H4 (cell line): ENCODE measurements around the gene ATP2B2. TPM values are rescaled to one million over a fixed set of nuclear protein-coding genes. Genes with fewer than 3 reads are reported as not detected.

Experiments
- DNase-seq: peaks from one replicate; pipeline ENCODE4 v3.0.0-alpha.2; 2015; ENCODE audit warnings: low spot score
- total RNA-seq: library from RNA; depleted of rRNA; stranded (reverse); fragments of >200 nt; shearing (Covaris generic); gene quantifications from 2 replicates; pipeline ENCODE4 v1.2.3, GENCODE V29; 2014

The ATP2B2 gene
- total RNA-seq, 1 experiment from 2014 or later: 0.12 TPM

- no peak for DNase-seq
These were observed 73.1 kb downstream of the ATP2B2 start for GRCh38 chr3:10432156-10432845.

DNA sequence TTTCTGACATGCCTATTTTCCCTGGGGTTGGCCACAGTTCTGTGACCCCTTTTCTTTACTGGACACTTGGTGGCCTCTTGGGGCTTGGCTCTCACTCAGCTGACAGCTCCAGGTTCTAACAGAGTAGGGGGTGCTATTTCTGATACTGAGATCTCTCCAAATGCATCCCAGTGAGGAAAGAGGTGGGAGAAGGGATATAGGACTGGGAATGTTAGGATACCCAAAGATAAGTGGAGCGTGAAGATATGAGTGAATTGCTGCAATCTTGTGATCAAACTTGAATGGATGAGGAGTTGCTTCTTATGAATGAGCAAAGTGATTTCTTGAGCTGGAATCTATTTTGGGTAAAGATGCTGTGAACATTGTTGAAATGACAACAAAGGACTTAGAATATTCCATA, 74.6 kb downstream of the ATP2B2 start:
- no peak for DNase-seq

DNA sequence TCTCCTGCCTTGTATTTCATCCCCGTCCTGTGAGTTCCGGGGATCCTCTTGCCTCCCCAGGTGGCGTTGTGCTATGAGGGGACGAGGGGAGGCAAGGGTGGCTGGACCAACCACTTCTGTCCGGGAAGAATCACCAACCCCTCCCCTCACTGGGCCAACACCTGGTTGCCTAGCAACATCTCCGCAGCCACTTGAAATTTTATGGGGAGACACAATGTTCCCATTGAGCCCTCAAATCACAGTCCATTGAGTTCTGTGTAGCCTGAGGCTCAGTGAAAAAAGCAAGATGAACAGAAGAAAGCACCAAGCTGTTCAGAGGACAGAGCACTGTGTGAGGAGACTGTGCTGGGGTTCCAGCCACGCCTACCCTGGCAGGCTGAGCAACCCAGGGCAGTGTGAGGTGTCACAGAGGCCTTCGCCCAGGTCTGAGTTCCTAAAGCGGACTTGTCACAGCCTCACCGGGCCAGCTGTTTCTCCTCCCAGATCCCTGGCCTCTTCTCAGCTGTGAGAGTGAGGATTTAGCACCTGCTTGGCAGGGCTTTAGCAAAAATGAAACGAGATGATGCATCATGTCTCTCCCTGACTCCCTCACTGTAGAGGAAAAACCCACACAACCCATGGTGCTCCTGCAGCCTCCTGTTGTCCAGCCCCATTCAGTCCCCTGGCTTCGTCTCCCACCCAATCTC, 76.8 kb downstream of the ATP2B2 start:
- DNase-seq: no peak

DNA sequence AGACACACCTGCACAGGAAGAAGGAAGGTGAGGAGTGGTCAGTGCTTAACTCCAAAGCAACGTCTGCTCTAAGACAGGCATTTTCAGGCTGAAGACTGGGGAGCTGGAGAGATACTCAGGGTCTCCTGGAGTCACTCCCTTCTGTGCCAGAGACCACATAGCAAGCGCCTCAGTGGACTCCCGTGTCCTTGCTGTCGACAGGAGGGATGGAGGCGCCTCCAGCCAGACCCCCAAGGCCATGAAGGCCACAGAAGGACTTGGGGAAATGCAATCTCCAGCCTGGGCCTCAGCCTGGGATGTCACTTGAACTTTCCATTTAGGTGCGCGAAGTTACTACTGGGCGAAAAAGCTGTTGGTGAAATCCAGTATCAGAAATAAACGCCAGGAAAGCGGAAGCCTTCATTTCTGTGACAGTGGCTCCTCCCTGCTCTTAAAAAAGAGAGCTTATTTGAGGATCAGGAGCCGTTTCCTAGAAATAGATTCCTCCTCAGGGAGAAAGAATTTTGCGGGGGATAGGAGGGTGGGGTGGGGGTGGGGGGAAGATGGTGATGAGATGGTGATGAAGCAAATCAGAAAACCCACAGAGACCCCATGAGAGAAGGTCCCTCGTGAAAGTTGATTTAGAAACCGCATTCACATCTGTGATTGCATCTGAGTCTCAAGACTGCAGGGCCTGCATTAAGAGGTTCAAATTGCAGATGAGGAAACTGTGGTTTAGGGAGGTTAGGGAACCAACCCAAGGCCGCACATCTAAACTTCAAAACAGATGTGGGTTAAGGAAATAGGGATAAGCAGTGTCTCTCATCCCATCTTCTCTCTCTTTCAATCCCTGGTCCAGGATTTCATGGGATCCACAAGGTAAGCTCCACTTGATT, 78.8 kb downstream of the ATP2B2 start:
- DNase-seq: no peak

DNA sequence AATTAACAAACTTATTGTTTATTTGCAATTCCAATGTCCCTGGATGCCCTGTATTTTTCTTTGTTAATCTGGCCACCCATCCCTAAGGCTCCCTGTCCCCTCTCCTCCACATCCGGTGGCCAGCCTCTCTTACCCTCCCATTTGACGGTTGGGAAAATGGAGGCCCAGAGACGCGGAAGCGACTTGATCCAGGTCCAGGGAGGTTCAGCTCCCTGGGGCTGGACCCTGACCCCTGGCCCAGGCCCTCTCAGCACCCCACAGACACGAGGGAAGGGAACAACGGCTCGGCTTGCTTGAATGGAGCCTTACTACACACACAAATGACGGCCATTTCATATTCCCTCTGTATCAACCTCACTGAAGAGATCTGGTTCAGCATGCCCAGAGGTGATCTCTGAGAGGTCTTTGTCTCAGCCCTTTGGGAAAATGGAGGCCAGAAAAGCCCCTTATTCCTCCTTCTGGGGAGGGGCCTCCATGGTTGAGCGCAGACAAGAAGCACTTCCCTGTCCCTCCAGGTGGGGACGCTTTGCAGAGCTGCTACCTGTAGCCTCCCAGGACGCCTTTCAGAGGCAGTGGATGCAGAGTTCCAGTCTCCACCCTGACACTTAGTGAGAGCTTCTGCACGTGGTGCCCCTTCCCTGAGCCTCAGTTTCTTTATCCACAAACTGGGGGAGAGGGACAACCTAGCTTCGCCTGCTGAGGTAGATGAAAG, 82.1 kb downstream of the ATP2B2 start:
- DNase-seq: no peak

- no peak for DNase-seq
These were observed 83.4 kb downstream of the ATP2B2 start for GRCh38 chr3:10421996-10422395.

- DNase-seq: no peak
These were observed 84.5 kb downstream of the ATP2B2 start for GRCh38 chr3:10420745-10421475.

DNA sequence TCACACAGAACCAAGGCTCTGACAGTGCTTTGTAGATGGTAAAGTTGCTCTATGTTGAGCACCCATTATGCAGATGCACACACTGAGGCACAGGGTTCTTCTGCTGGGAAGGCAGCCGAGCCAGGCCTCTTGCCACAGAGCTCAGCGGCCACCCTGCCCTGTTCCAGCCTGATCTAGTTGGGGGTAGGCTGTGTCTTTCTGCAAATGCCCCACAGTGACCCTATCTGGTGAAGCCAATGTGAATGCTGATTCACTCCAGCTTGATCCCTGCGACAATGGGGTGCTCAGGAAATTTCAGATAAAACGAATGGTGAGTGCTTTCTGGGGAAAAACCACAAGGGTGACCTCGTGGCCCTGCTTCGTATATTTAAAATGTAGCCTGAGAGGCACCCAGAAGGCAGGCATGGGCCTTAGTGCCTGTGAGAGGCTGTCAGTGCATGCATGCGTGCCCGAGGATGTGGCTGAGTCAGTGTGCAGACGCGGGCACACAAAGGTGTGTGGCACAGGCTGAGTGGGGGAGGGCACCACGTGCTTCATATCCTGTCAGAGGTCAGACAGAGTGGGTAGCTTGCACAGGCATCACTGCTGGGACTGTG, 85.7 kb downstream of the ATP2B2 start:
- peak; percentile 59 for DNase-seq

DNA sequence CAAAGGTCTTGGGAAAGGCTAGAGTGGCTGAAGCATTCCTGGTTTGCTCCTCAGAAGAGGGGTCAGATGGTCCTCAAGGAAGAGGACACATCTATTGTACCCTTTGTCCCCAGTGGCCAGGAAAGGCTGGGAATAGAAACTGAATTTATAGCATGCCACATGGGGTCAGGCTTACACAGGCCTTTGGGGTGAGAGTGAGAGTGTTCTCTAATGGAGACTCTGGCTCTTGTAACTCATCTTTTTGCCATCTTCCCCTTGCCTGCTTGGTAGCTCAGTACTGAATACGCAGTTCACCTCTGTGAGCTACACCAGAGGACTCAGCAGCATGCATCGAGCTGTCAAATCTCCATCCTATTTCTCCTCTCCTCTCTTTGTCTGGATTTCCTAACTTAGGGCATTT, 87.5 kb downstream of the ATP2B2 start:
- peak; percentile 24 for DNase-seq

GRCh38 chr3:10416730-10417300, 88.6 kb downstream of the ATP2B2 start:
- no peak for DNase-seq

DNA sequence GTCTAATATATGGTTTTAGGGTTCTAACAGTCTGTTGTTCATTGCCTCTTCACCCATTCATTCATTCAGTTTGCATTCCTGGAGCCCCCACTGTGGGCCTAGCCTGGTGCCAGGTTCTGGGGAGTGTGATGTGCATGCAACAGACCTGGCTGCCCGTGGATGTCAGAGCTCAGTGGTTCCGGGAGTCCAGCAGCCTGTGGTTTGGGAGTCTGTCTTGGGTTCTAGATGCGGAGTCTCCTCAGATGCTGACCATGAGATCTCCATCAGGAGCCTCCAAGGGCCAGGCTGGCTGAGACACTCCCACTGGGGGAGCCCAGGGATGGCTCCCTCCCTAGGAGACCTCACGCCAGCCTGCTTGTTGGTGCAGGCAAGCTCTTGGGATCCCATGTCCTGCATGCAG, 92.3 kb downstream of the ATP2B2 start:
- DNase-seq: no peak

DNA sequence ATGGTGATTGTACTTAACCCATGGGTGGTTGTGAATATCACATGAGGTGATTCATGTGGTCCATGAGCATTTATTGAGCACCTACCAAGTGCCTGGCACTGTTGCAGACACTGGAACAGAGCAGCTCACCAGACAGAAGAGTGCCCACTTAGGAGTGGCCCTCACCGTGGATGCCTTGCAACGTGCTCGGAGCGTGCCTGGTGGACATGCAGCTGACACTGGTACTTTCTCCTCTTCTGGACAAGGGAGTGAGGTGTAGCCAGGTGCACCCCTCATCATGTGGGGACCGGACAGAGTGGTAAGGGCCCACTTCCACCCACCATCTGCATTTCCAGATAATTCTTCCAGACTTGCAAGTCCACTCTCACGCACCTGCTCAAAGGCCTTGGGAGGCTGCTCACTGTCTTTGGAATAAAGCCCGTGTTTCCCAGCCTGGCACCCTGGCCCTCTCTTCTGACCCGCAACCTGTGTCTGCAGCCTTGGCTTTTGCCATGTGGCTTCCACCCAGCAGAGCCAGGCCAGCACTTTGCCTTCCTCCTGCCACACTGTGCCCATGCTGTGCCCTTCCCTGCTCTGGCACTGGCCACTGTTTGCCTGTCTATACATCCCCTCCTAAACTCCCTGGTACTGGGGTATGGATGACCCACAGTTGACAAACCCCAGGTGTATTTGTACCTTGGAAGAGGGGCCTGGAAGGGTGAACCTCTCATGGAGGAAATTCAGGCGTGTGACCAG, 93.6 kb downstream of the ATP2B2 start:
- DNase-seq: no peak

GRCh38 chr3:10410383-10411002, 94.9 kb downstream of the ATP2B2 start:
- DNase-seq: no peak

GRCh38 chr3:10408680-10409079, 96.7 kb downstream of the ATP2B2 start:
- DNase-seq: no peak

DNA sequence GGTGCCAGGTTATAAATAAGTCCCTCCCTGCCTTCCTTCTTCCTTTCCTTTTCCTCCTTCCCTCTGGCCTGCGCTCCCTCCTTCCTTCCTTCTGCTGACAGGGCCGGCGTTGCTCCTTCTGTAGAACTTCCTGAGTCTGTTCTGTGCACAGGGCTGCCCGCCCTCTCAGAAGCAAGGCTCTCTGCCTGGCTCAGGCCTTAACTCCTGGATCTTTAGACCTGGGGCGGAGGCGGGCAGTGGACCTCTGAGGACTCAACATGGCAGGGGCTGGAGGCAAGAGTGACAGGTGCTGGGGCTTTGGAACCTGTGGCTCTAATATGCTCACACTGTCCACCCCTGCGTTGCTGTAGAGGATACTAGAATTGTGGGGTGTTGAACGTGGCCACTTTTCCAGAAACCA, 98.0 kb downstream of the ATP2B2 start:
- DNase-seq: no peak

- no peak for DNase-seq
These were observed 99.0 kb downstream of the ATP2B2 start for GRCh38 chr3:10406414-10406813.

DNA sequence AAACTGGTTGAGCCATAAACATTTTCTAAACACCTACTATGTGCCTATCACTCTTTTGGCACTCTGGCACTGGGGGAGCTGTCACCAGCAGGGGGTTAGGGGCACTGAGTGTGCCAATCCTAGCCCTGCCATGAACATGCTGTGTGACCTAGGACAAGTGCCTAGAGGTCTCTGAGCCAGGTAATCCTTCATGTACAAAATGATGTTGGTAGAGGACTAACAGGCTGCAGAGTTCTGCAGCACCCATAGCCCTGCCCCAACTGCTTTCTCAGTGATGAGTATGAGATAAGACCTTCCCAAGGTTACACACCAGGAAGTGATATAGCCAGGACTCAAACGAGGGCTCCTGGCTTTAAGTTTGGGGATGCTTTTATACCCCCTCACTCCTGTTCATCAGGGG, 99.6 kb downstream of the ATP2B2 start:
- no peak for DNase-seq

DNA sequence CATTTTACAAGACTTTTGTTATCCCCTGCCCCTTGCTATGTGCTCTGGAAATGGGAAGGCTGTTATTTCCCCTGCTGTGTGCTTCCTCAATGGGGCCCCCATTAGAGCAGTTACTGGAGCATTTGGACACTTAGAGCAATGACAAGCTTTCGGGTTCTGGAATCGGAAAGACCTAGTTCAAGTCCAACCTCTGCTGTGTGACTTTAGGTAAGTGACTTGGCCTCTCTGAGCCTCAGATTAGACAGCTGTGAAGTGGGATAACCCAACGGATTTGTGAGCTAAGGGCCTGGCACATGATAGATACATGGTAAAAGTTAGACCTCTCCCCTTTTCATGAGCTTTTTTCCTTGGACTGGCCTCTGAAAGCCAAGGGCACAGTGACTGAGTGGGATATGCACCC, 100.5 kb downstream of the ATP2B2 start:
- DNase-seq: no peak

- DNase-seq: no peak
These were observed 101.0 kb downstream of the ATP2B2 start for GRCh38 chr3:10404377-10404776.
